Measurements from ENCODE around the gene DERL3.

GRCh38 chr22:23846081-23846469, 7.3 kb upstream of the DERL3 start:
- TF ChIP-seq CTCF (IDR thresholded peaks at IDR 0.05), result no peak
- TF ChIP-seq EZH2phosphoT487 (IDR thresholded peaks at IDR 0.05), result no peak
